ENCODE data around the gene PRLH.

The PRLH gene

GRCh38 chr2:237585590-237586221, 19.3 kb downstream of the PRLH start:
- in situ Hi-C loops (cut with MboI; ENCODE audit: low pct_unique_long_range_greater_than_20kb, low sequenced_read_pairs, unreplicated experiment): no loop called here
- DNase-seq (ENCODE audit: low spot score): no peak
- TF ChIP-seq, protein P1, sequence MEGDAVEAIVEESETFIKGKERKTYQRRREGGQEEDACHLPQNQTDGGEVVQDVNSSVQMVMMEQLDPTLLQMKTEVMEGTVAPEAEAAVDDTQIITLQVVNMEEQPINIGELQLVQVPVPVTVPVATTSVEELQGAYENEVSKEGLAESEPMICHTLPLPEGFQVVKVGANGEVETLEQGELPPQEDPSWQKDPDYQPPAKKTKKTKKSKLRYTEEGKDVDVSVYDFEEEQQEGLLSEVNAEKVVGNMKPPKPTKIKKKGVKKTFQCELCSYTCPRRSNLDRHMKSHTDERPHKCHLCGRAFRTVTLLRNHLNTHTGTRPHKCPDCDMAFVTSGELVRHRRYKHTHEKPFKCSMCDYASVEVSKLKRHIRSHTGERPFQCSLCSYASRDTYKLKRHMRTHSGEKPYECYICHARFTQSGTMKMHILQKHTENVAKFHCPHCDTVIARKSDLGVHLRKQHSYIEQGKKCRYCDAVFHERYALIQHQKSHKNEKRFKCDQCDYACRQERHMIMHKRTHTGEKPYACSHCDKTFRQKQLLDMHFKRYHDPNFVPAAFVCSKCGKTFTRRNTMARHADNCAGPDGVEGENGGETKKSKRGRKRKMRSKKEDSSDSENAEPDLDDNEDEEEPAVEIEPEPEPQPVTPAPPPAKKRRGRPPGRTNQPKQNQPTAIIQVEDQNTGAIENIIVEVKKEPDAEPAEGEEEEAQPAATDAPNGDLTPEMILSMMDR (IDR thresholded peaks at IDR 0.05; ENCODE audit: extremely low read depth, insufficient read depth, missing control alignments): no peak

- TF ChIP-seq, protein P1 (IDR thresholded peaks at IDR 0.05; ENCODE audit: extremely low read depth, insufficient read depth, missing control alignments): no peak
- DNase-seq (ENCODE audit: low spot score): no peak
- in situ Hi-C loops (cut with MboI; ENCODE audit: low pct_unique_long_range_greater_than_20kb, low sequenced_read_pairs, unreplicated experiment): no loop called here
Measured at GRCh38 chr2:237588044-237588696, 21.8 kb downstream of the PRLH start.

DNA sequence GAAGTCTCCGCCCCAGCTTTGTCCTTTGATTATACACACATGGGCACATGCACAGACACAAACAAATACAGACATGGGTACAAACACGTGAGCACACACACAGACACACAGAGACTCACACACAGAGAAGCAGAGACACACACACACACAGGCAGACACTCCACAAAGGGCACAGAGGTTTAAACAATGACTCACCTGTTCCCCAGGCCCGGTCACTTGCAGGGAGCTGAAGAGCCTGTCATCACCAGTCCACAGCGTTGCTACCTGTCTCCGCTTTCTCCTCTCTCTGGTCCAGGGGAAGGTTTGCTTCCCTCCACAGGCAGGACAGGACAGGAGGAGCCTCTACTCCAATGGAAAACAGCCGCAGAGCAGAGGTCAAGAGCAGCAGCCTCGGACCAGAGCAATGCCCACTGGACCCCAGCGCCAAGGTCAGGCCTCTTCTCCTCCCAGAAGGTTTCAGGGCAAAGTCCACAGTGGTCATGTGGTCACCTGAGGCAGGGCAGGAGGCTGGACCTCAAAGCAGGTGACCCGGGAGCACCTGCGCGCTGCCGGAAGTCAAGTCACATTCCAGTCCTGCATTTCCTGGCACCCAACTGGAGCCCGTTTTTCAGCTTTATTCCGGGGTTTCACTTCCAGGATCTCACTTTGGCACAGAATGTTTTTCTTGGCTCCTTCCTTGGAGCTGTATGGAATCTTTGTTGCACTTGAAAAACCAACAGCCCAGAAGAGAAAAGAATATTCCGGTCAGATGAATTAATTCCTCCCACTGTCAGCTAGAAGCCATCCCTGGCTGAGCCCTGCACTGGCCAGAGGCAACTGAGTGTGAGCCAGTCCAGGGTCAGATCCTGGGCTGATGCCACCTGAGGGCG, 24.1 kb downstream of the PRLH start, which contains the start of gene RAB17:
Gene RAB17, minus strand, starts transcription at position 463 of the 869 bp plus-strand sequence. CDS start 4,580 bp downstream, outside the sequence.
- no peak for DNase-seq (ENCODE audit: low spot score)
- TF ChIP-seq, protein P1 (IDR thresholded peaks at IDR 0.05; ENCODE audit: extremely low read depth, insufficient read depth, missing control alignments): no peak
- in situ Hi-C loops (cut with MboI; ENCODE audit: low pct_unique_long_range_greater_than_20kb, low sequenced_read_pairs, unreplicated experiment): no loop called here

DNA sequence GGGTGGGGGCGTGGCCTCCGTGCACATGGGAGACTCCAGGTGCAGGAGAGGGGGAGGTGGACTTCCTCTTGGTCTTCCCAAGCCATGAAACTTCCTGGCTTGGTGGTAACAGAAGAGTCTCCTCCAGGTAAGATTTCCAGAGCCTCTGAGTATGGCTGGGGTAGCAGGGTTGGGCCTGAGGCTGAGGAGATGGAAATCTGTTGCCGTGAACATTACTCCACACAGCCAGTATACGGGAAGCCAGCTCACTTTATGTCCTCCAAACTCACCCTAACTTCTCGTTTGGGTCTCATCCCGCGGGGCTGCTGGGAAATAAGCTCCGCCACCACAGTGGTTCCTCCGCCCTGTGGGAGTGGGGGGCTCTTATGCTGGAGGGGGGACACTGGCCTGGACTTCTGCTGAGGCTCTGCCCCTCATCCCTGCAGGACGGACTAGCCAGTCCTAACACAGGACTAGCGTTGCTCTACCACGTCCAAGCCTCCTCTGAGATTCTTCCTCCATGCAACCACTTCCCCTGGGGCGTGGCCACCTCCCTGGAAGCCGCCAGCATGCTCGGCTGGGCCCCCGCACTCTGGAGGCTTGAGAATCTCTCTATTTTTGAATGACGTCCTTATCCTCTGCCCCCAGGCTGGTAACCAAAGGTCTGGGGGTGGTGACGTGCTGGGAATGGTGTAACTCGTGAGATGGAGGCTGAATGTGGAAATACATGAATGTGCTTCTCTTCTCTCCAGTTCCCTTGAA, 24.9 kb downstream of the PRLH start:
- in situ Hi-C loops (cut with MboI; ENCODE audit: low pct_unique_long_range_greater_than_20kb, low sequenced_read_pairs, unreplicated experiment): no loop called here
- TF ChIP-seq, protein P1 (IDR thresholded peaks at IDR 0.05; ENCODE audit: extremely low read depth, insufficient read depth, missing control alignments): no peak
- DNase-seq (ENCODE audit: low spot score): no peak

GRCh38 chr2:237592425-237592980, 26.1 kb downstream of the PRLH start:
- DNase-seq (ENCODE audit: low spot score): no peak
- TF ChIP-seq, protein P1 (IDR thresholded peaks at IDR 0.05; ENCODE audit: extremely low read depth, insufficient read depth, missing control alignments): no peak
- in situ Hi-C loops (cut with MboI; ENCODE audit: low pct_unique_long_range_greater_than_20kb, low sequenced_read_pairs, unreplicated experiment): no loop called here

GRCh38 chr2:237593036-237593435, 26.7 kb downstream of the PRLH start:
- no peak for DNase-seq (ENCODE audit: low spot score)
- in situ Hi-C loops (cut with MboI; ENCODE audit: low pct_unique_long_range_greater_than_20kb, low sequenced_read_pairs, unreplicated experiment): no loop called here
- TF ChIP-seq, protein P1 (IDR thresholded peaks at IDR 0.05; ENCODE audit: extremely low read depth, insufficient read depth, missing control alignments): no peak

Data from GM13977 (cell line).